Measurements from ENCODE around the gene TMEM108.

The TMEM108 gene

DNA sequence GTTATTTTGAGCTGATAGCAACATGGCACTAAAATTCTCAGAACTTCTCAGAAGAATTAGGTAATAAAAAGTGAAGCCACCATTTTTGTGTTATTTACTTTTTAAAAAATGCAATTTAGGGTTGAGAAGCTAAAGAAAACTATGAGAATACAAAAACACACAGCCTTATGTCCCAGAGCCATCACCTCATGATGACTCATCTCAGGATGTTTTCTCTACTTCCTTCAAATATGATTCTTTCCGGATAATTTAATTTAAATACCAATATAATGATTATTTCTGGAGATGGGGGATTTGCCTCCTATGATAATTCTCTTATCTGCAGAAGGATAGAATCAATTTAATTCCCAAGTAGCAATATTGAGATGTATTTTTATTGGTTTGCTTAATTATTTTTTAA, 256.1 kb downstream of the TMEM108 start:
- no peak for DNase-seq (ENCODE audit: low read depth, low spot score)
- no peaks in the 10 kb centered on the region for H3K36me3 ChIP-seq (ENCODE audit: insufficient read depth, low read length)
- H3K9me3 ChIP-seq (ENCODE audit: low read depth, low read length), result no peaks in the 10 kb centered on the region
- H3K27ac ChIP-seq, result no peak overlapping the region
- H3K4me3 ChIP-seq, result no peak overlapping the region
- TF ChIP-seq EZH2 (IDR thresholded peaks at IDR 0.05) (no peak), POLR2AphosphoS5 (IDR thresholded peaks at IDR 0.05; ENCODE audit: borderline replicate concordance, low read depth, low read length) (no peak), FOXP2 (optimal IDR thresholded peaks at IDR 0.05; ENCODE audit: control extremely low read depth, extremely low read length, insufficient read depth) (no peak)
- no peak overlapping the region for H3K9ac ChIP-seq (ENCODE audit: insufficient read length)

- Histone ChIP-seq H3K27ac (no peak overlapping the region), H3K4me3 (no peak overlapping the region), H3K36me3 (ENCODE audit: insufficient read depth, low read length) (no peaks in the 10 kb centered on the region), H3K9me3 (ENCODE audit: low read depth, low read length) (no peaks in the 10 kb centered on the region), H3K9ac (ENCODE audit: insufficient read length) (no peak overlapping the region)
- DNase-seq (ENCODE audit: low read depth, low spot score), result no peak
- TF ChIP-seq FOXP2 (optimal IDR thresholded peaks at IDR 0.05; ENCODE audit: control extremely low read depth, extremely low read length, insufficient read depth) (no peak), EZH2 (IDR thresholded peaks at IDR 0.05) (no peak), POLR2AphosphoS5 (IDR thresholded peaks at IDR 0.05; ENCODE audit: borderline replicate concordance, low read depth, low read length) (no peak)
These were observed 257.2 kb downstream of the TMEM108 start for GRCh38 chr3:133295199-133295901.

GRCh38 chr3:133295944-133296917, 258.0 kb downstream of the TMEM108 start:
- peak; percentile 14 for DNase-seq (ENCODE audit: low read depth, low spot score)

GRCh38 chr3:133296981-133297380, 258.8 kb downstream of the TMEM108 start:
- H3K27ac ChIP-seq, result no peak overlapping the region
- no peak overlapping the region for H3K4me3 ChIP-seq
- H3K9me3 ChIP-seq (ENCODE audit: low read depth, low read length), result no peaks in the 10 kb centered on the region
- no peaks in the 10 kb centered on the region for H3K36me3 ChIP-seq (ENCODE audit: insufficient read depth, low read length)
- DNase-seq (ENCODE audit: low read depth, low spot score), result no peak
- no peak overlapping the region for H3K9ac ChIP-seq (ENCODE audit: insufficient read length)
- no peak for TF ChIP-seq FOXP2 (optimal IDR thresholded peaks at IDR 0.05; ENCODE audit: control extremely low read depth, extremely low read length, insufficient read depth)
- no peak for TF ChIP-seq POLR2AphosphoS5 (IDR thresholded peaks at IDR 0.05; ENCODE audit: borderline replicate concordance, low read depth, low read length)
- TF ChIP-seq EZH2 (IDR thresholded peaks at IDR 0.05), result no peak

More at GRCh38 chr3:133295944-133296917, 258.0 kb downstream of the TMEM108 start:
- H3K9me3 ChIP-seq (ENCODE audit: low read depth, low read length), result no peaks in the 10 kb centered on the region
- no peak overlapping the region for H3K4me3 ChIP-seq
- H3K36me3 ChIP-seq (ENCODE audit: insufficient read depth, low read length), result no peaks in the 10 kb centered on the region
- H3K9ac ChIP-seq (ENCODE audit: insufficient read length), result no peak overlapping the region
- no peak overlapping the region for H3K27ac ChIP-seq
- no peak for TF ChIP-seq EZH2 (IDR thresholded peaks at IDR 0.05)
- no peak for TF ChIP-seq FOXP2 (optimal IDR thresholded peaks at IDR 0.05; ENCODE audit: control extremely low read depth, extremely low read length, insufficient read depth)
- no peak for TF ChIP-seq POLR2AphosphoS5 (IDR thresholded peaks at IDR 0.05; ENCODE audit: borderline replicate concordance, low read depth, low read length)

DNA sequence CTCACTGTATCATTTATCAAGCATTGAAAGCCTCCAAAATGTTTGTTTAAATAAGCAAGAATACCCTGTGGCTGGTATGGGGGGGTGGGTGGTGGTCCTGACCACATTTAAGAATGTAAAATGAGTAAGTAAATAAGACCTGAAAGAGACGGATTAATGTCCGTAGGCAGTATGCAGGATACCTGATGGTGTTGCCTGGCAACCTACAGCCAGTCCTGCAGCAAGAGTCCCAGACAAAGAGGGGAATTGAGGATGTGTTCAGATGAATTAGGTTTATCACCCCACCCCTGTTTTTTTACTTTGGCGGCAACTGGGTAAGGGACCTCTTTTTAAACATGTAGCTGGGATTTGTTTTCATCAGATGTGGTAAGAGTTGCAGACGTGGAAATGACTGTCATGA, 261.9 kb downstream of the TMEM108 start:
- Histone ChIP-seq H3K9me3 (ENCODE audit: low read depth, low read length) (no peaks in the 10 kb centered on the region), H3K36me3 (ENCODE audit: insufficient read depth, low read length) (no peaks in the 10 kb centered on the region), H3K4me3 (no peak overlapping the region), H3K27ac (no peak overlapping the region), H3K9ac (ENCODE audit: insufficient read length) (no peak overlapping the region)
- DNase-seq (ENCODE audit: low read depth, low spot score), result no peak
- TF ChIP-seq POLR2AphosphoS5 (IDR thresholded peaks at IDR 0.05; ENCODE audit: borderline replicate concordance, low read depth, low read length) (no peak), FOXP2 (optimal IDR thresholded peaks at IDR 0.05; ENCODE audit: control extremely low read depth, extremely low read length, insufficient read depth) (no peak), EZH2 (IDR thresholded peaks at IDR 0.05) (no peak)

- TF ChIP-seq EZH2 (IDR thresholded peaks at IDR 0.05), result no peak
- TF ChIP-seq POLR2AphosphoS5 (IDR thresholded peaks at IDR 0.05; ENCODE audit: borderline replicate concordance, low read depth, low read length), result no peak
- TF ChIP-seq FOXP2 (optimal IDR thresholded peaks at IDR 0.05; ENCODE audit: control extremely low read depth, extremely low read length, insufficient read depth), result no peak
- no peak overlapping the region for H3K4me3 ChIP-seq
- H3K27ac ChIP-seq, result no peak overlapping the region
- no peaks in the 10 kb centered on the region for H3K9me3 ChIP-seq (ENCODE audit: low read depth, low read length)
- no peak for DNase-seq (ENCODE audit: low read depth, low spot score)
- H3K9ac ChIP-seq (ENCODE audit: insufficient read length), result no peak overlapping the region
- H3K36me3 ChIP-seq (ENCODE audit: insufficient read depth, low read length), result no peaks in the 10 kb centered on the region
These were observed 263.0 kb downstream of the TMEM108 start for GRCh38 chr3:133301194-133301593.

DNA sequence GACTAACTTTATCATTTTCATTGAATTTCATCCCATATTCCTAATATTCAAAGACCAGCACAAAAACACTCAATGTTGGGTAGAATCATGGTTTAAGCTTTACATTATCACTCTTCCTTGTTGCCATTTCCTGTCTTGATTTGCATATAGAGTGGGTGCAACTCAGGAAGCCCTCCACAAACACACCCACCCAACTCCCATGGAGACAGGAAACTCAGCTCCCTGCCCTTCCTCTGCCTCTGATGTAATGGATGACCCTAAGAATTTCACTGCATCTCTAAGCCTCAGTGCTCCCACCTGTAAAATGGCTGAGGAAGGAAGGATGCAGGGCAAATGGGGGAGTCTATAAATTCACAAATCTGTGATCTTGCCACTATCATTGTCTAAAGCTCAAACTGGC, 263.5 kb downstream of the TMEM108 start:
- Histone ChIP-seq H3K9ac (ENCODE audit: insufficient read length) (no peak overlapping the region), H3K9me3 (ENCODE audit: low read depth, low read length) (no peaks in the 10 kb centered on the region), H3K36me3 (ENCODE audit: insufficient read depth, low read length) (no peaks in the 10 kb centered on the region), H3K27ac (no peak overlapping the region), H3K4me3 (no peak overlapping the region)
- no peak for DNase-seq (ENCODE audit: low read depth, low spot score)
- TF ChIP-seq POLR2AphosphoS5 (IDR thresholded peaks at IDR 0.05; ENCODE audit: borderline replicate concordance, low read depth, low read length), result no peak
- TF ChIP-seq FOXP2 (optimal IDR thresholded peaks at IDR 0.05; ENCODE audit: control extremely low read depth, extremely low read length, insufficient read depth), result no peak
- TF ChIP-seq EZH2 (IDR thresholded peaks at IDR 0.05), result no peak

DNA sequence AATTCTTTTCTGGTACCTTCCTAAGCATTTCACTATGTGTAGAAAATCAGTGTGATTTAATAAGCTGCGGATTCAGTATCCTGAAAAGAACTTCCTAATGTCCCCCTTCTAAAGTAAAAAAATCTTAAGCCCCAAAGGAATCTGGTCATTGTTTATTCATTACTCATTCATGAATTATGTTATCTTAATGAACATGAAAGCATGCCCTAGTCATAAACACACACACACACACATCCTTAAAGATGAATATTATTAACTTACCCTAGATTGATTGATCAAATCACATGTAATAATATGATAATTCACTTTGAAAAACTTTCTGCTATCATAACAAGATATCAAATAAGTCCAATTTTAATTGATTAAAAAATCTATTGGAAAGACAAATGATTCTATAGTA, 265.2 kb downstream of the TMEM108 start:
- Histone ChIP-seq H3K4me3 (no peak overlapping the region), H3K27ac (no peak overlapping the region), H3K36me3 (ENCODE audit: insufficient read depth, low read length) (no peaks in the 10 kb centered on the region), H3K9me3 (ENCODE audit: low read depth, low read length) (no peaks in the 10 kb centered on the region), H3K9ac (ENCODE audit: insufficient read length) (no peak overlapping the region)
- DNase-seq (ENCODE audit: low read depth, low spot score), result no peak
- no peak for TF ChIP-seq POLR2AphosphoS5 (IDR thresholded peaks at IDR 0.05; ENCODE audit: borderline replicate concordance, low read depth, low read length)
- no peak for TF ChIP-seq EZH2 (IDR thresholded peaks at IDR 0.05)
- no peak for TF ChIP-seq FOXP2 (optimal IDR thresholded peaks at IDR 0.05; ENCODE audit: control extremely low read depth, extremely low read length, insufficient read depth)
